Activated naive CD4-positive, alpha-beta T cell treated with anti-CD3 and anti-CD28 coated beads for 36 hours (primary cell): ENCODE results near the gene CSF1R. TPM values are rescaled to one million over a fixed set of nuclear protein-coding genes. Genes with fewer than 3 reads are reported as not detected.

Source experiments
- CTCF ChIA-PET: fragments of 350-600 bp; sonication (Branson Sonifier 250); formaldehyde crosslinking; loops from one replicate; lab custom pipeline; 2021; ENCODE audit warnings: antibody characterized with exemption; lab: Charles Lee
- DNase-seq: peaks from one replicate; pipeline ENCODE4 v3.0.0-alpha.2; 2020
- H3K27ac Mint-ChIP-seq: one replicate; pipeline ENCODE4 v1.8.0; 2021; ENCODE audit warnings: mild to moderate bottlenecking, mixed read lengths
- H3K27me3 Mint-ChIP-seq: one replicate; pipeline ENCODE4 v1.8.0; 2021; ENCODE audit warnings: low read depth, mixed read lengths
- H3K36me3 Mint-ChIP-seq: one replicate; pipeline ENCODE4 v1.8.0; 2021; ENCODE audit warnings: low read depth, mixed read lengths
- H3K4me1 Mint-ChIP-seq: one replicate; pipeline ENCODE4 v1.8.0; 2021; ENCODE audit warnings: low read depth, mixed read lengths
- H3K4me3 Mint-ChIP-seq: one replicate; pipeline ENCODE4 v1.8.0; 2021; ENCODE audit warnings: mild to moderate bottlenecking, moderate library complexity, mixed read lengths
- H3K9me3 Mint-ChIP-seq: one replicate; pipeline ENCODE4 v1.8.0; 2021; ENCODE audit warnings: mixed read lengths
- intact Hi-C: fragments of 100-400 bp; cut with micrococcal nuclease; formaldehyde crosslinking; loops from one replicate; pipeline ENCODE4 v1.15.1; 2023
- total RNA-seq, 2 experiments: library from RNA; stranded (reverse); gene quantifications; one replicate each; pipeline ENCODE4 v1.2.3, GENCODE V29; 2021

The CSF1R gene
- total RNA-seq, 2 experiments from 2014 or later, result 0.94 to 1.8 TPM

GRCh38 chr5:150126199-150126920, 40.0 kb upstream of the CSF1R start:
- H3K4me1 Mint-ChIP-seq, result no peaks in the 10 kb centered on the region
- intact Hi-C loops, result no loop called here
- H3K36me3 Mint-ChIP-seq, result no peaks in the 10 kb centered on the region
- no peak overlapping the region for H3K27ac Mint-ChIP-seq
- H3K4me3 Mint-ChIP-seq, result no peak overlapping the region
- CTCF ChIA-PET, result interaction anchor here (0.6 to 0.8 kb wide), 2 partner anchors 82 to 214 kb away, joined by 4 read pairs; no protein-coding TSS in a partner anchor
- DNase-seq, result no peak
- H3K27me3 Mint-ChIP-seq, result no peaks in the 10 kb centered on the region
- no peaks in the 10 kb centered on the region for H3K9me3 Mint-ChIP-seq

- Mint-ChIP-seq H3K27me3 (no peaks in the 10 kb centered on the region), H3K4me1 (no peaks in the 10 kb centered on the region), H3K36me3 (no peaks in the 10 kb centered on the region), H3K4me3 (no peak overlapping the region), H3K27ac (no peak overlapping the region), H3K9me3 (no peaks in the 10 kb centered on the region)
- DNase-seq, result no peak
- CTCF ChIA-PET, result interaction anchor here (0.6 to 1.4 kb wide), 2 partner anchors 14 to 529 kb away, joined by 3 read pairs; no protein-coding TSS in a partner anchor
- intact Hi-C loops, result no loop called here
These were observed 39.0 kb upstream of the CSF1R start for GRCh38 chr5:150125334-150125733.

GRCh38 chr5:150124596-150124995, 38.2 kb upstream of the CSF1R start:
- intact Hi-C loops, result loop anchor here (5.0 kb wide), 2 partner anchors 57 to 292 kb away; no protein-coding TSS in a partner anchor

GRCh38 chr5:150124111-150124557, 37.8 kb upstream of the CSF1R start:
- intact Hi-C loops, result loop anchor here (5.0 kb wide), 2 partner anchors 57 to 292 kb away; no protein-coding TSS in a partner anchor
- H3K4me1 Mint-ChIP-seq, result no peaks in the 10 kb centered on the region
- H3K27me3 Mint-ChIP-seq, result no peaks in the 10 kb centered on the region
- H3K36me3 Mint-ChIP-seq, result no peaks in the 10 kb centered on the region
- H3K27ac Mint-ChIP-seq, result no peak overlapping the region
- CTCF ChIA-PET, result no interaction called here
- H3K9me3 Mint-ChIP-seq, result no peaks in the 10 kb centered on the region
- H3K4me3 Mint-ChIP-seq, result no peak overlapping the region
- no peak for DNase-seq

More at GRCh38 chr5:150124596-150124995, 38.2 kb upstream of the CSF1R start:
- Mint-ChIP-seq H3K36me3 (no peaks in the 10 kb centered on the region), H3K4me3 (no peak overlapping the region), H3K4me1 (no peaks in the 10 kb centered on the region), H3K9me3 (no peaks in the 10 kb centered on the region), H3K27ac (no peak overlapping the region), H3K27me3 (no peaks in the 10 kb centered on the region)
- CTCF ChIA-PET, result interaction anchor here (1.4 kb wide), 1 partner anchor 13 kb away, joined by 3 read pairs; no protein-coding TSS in a partner anchor
- DNase-seq, result no peak

GRCh38 chr5:150123542-150123941, 37.2 kb upstream of the CSF1R start:
- Mint-ChIP-seq H3K27me3 (no peaks in the 10 kb centered on the region), H3K4me1 (no peaks in the 10 kb centered on the region), H3K9me3 (no peaks in the 10 kb centered on the region), H3K4me3 (no peak overlapping the region), H3K36me3 (no peaks in the 10 kb centered on the region), H3K27ac (no peak overlapping the region)
- intact Hi-C loops, result loop anchor here (2.0 to 5.0 kb wide), 3 partner anchors 56 to 291 kb away; no protein-coding TSS in a partner anchor
- CTCF ChIA-PET, result interaction anchor here (0.7 kb wide), 1 partner anchor 121 kb away, joined by 3 read pairs; no protein-coding TSS in a partner anchor
- DNase-seq, result no peak

GRCh38 chr5:150122536-150123481, 36.5 kb upstream of the CSF1R start:
- Mint-ChIP-seq H3K4me3 (no peak overlapping the region), H3K27me3 (no peaks in the 10 kb centered on the region), H3K9me3 (no peaks in the 10 kb centered on the region), H3K27ac (no peak overlapping the region), H3K4me1 (no peaks in the 10 kb centered on the region), H3K36me3 (no peaks in the 10 kb centered on the region)
- CTCF ChIA-PET, result interaction anchor here (0.7 to 1.3 kb wide), 2 partner anchors 11 to 120 kb away, joined by 3 to 4 read pairs; no protein-coding TSS in a partner anchor
- DNase-seq, result no peak
- intact Hi-C loops, result loop anchor here (2.0 to 5.0 kb wide), 3 partner anchors 56 to 291 kb away; no protein-coding TSS in a partner anchor

- DNase-seq, result peak; percentile 60
- H3K27ac Mint-ChIP-seq, result no peak overlapping the region
- H3K4me1 Mint-ChIP-seq, result no peaks in the 10 kb centered on the region
- intact Hi-C loops, result loop anchor here (2.0 to 5.0 kb wide), 3 partner anchors 55 to 290 kb away; no protein-coding TSS in a partner anchor
- H3K36me3 Mint-ChIP-seq, result no peaks in the 10 kb centered on the region
- no peaks in the 10 kb centered on the region for H3K27me3 Mint-ChIP-seq
- H3K4me3 Mint-ChIP-seq, result no peak overlapping the region
- no peaks in the 10 kb centered on the region for H3K9me3 Mint-ChIP-seq
- CTCF ChIA-PET, result interaction anchor here (1.3 kb wide), 1 partner anchor 12 kb away, joined by 4 read pairs; no protein-coding TSS in a partner anchor
These were observed 35.8 kb upstream of the CSF1R start for GRCh38 chr5:150122158-150122510.

- H3K9me3 Mint-ChIP-seq, result no peaks in the 10 kb centered on the region
- intact Hi-C loops, result loop anchor here (2.0 to 5.0 kb wide), 3 partner anchors 54 to 289 kb away; no protein-coding TSS in a partner anchor
- CTCF ChIA-PET, result interaction anchor here (1.3 kb wide), 1 partner anchor 12 kb away, joined by 4 read pairs; no protein-coding TSS in a partner anchor
These were observed 35.2 kb upstream of the CSF1R start for GRCh38 chr5:150121448-150122157.

GRCh38 chr5:150120617-150121447, 34.5 kb upstream of the CSF1R start:
- Mint-ChIP-seq H3K27me3 (no peaks in the 10 kb centered on the region), H3K4me1 (no peaks in the 10 kb centered on the region), H3K36me3 (no peaks in the 10 kb centered on the region), H3K4me3 (no peak overlapping the region), H3K9me3 (no peaks in the 10 kb centered on the region), H3K27ac (no peak overlapping the region)
- DNase-seq, result no peak
- CTCF ChIA-PET, result no interaction called here
- intact Hi-C loops, result loop anchor here (5.0 kb wide), 2 partner anchors 54 to 289 kb away; no protein-coding TSS in a partner anchor

More at GRCh38 chr5:150121448-150122157, 35.2 kb upstream of the CSF1R start:
- DNase-seq, result no peak
- Mint-ChIP-seq H3K27me3 (no peaks in the 10 kb centered on the region), H3K36me3 (no peaks in the 10 kb centered on the region), H3K4me3 (no peak overlapping the region), H3K27ac (no peak overlapping the region), H3K4me1 (no peaks in the 10 kb centered on the region)

- intact Hi-C loops, result loop anchor here (5.0 kb wide), 2 partner anchors 53 to 288 kb away; no protein-coding TSS in a partner anchor
- H3K9me3 Mint-ChIP-seq, result no peaks in the 10 kb centered on the region
- no peaks in the 10 kb centered on the region for H3K27me3 Mint-ChIP-seq
- no peak for DNase-seq
- no peak overlapping the region for H3K27ac Mint-ChIP-seq
- no peak overlapping the region for H3K4me3 Mint-ChIP-seq
- CTCF ChIA-PET, result no interaction called here
- no peaks in the 10 kb centered on the region for H3K36me3 Mint-ChIP-seq
- H3K4me1 Mint-ChIP-seq, result no peaks in the 10 kb centered on the region
These were observed 33.7 kb upstream of the CSF1R start for GRCh38 chr5:150120062-150120441.
